GM15510 (cell line): ENCODE measurements around the gene KLHDC4.

Experiments
- POLR2A ChIP-seq: IDR thresholded peaks from 3 replicates; pipeline ENCODE4 v1.6.1; 2011; ENCODE audit warnings: borderline replicate concordance; ENCODE audit not compliant: insufficient read length; ENCODE audit errors: extremely low read depth

KLHDC4 gene

DNA sequence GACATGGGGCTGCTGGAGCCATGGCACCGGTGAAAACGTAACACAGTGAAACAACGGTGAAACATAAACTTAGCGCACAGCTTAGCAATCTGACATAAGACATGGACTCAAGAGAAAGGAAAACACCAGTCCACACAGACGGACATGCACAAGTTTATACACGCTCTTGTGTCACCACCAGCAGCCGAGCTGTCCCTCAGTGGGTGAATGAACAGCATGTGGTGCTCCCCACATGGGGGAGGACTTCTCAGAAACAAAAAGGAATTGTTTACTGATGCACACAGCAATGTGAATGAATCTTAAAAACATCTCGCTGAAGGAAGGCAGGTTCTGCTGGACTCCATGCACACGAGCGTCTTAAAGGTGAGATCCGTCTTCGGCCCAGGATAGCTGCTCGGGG lies 34.2 kb downstream of the KLHDC4 start:
- TF ChIP-seq POLR2A = no peak

DNA sequence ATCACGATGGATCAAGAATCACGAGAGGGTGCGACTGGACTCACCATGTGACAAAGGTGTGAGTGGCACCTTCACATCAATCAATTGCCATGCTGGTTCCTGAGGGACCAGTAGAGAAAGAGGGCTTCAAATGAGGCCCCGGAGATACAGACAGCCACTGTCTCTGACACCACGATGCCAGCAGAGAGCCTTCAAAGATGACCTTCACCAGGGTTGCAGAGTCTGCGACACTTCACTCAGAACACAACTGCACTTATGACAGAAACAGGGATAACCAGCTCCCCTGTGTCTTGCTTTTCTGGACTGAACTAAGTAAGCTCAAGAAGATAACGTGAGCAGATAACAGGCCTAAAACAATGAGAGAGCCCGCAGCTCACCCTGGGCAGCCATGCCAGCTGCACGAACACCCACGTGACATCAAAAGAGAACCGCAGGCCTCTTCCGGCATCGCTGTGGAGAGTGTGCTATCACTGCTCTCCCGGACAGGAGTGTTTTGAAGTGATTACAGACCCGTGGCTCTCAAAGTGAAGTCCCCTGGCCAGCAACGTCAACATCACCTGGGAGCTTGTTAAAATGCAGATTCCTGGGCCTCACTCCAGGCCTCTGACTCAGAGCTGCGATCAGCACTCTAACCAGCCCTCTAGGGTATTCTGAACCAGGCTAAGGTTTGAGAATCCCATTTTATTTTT lies 36.4 kb downstream of the KLHDC4 start:
- no peak for TF ChIP-seq POLR2A

DNA sequence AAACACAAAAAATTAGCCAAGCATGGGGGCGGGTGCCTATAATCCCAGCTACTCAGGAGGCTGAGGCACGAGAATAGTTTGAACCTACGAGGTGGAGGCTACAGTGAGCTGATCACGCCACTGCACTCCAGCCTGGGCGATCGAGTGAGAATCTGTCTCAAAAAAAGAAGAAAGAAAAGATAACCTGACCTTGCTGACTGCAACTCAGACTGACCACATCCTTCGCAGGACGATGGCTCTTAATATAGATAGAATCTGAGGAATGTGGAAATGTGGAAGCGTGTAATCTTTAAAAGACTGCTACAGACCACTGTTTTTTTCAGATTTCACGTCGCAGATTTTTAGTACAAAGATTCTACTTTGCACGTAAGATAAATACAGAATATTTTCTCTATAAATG lies 37.8 kb downstream of the KLHDC4 start:
- no peak for TF ChIP-seq POLR2A

DNA sequence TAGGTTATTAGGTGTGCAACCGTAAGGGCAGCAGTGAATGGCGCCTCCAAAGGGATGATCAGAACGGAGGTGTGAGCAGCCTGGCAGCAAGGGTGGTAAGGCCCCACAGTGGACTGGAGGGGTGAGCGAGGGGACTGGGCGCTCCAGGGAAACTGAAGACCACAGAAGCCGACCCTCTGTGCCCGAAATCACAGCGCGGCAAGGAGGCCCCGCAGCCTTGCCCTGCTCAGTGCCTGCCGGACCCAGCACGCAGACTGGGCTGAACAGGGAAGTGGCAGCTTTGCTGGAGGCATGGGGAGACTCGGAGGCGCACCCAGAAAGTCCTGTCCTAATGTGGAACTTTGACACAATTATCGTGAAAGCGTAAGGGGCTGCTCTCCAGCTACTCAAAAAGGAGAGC lies 38.4 kb downstream of the KLHDC4 start:
- TF ChIP-seq POLR2A = no peak

DNA sequence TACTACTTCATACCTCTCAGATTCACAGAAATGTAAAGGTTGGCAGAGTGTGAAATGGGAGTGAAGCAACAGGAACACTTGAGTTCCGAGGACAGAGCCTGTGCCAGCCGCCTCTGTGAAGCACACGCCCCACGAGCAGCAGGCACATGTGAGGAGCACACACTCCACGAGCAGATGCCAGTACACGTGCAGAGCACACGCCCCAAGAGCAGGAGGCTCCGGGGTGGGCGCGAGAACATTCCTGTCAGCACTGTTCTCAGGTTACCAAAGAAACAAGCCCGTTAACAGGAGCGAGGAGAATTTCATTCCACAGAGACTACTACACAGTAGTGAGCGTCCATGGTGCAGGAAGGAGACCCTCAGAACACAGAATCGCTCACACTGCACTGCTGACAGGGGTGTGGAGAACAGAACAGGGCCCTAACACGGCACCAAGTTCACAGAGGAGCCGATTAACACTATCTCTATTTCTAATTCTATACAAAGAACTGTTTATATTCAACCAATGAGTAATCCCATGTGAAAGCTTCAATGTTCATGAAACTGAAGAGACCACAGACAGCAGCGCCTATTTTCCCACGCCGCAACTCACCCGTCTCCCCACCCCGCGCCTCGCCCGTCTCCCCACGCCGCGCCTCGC lies 40.1 kb downstream of the KLHDC4 start:
- TF ChIP-seq POLR2A = no peak

DNA sequence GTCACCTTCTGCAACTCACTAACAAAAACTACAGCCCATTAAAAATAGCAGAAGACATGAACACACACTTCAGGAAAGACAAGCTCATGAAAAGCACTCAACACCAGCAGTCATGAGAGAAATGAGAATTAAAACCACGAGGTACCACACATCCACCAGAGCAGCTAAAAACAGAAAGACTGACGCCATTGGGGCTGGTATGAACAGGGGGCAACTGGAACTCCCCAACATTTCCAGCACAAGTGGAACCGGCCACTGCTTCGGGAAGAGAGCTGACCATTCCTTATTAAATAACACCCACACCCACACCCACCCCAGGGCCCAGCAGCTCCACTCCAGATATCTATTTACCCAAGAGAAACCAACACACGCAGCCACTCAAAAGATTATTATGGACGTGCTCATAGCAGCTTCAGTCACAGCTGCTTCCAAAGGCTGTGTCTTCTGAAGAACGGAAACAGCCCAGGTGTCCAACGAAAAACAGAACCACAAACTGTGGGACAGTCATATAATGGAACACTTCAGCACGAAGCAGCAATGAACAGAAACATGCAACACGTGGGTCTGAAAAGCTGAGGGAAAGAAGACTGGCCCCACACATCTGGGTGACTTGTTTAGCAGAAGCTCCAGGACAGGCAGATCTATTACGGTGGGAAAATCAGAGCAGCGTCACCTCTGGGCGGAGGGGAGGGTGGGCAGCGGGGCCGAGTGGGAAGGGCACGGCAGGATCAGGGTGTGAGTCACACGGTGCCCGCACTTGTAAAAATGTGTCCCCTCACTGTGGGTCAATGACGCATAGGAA lies 41.1 kb downstream of the KLHDC4 start:
- TF ChIP-seq POLR2A = no peak

DNA sequence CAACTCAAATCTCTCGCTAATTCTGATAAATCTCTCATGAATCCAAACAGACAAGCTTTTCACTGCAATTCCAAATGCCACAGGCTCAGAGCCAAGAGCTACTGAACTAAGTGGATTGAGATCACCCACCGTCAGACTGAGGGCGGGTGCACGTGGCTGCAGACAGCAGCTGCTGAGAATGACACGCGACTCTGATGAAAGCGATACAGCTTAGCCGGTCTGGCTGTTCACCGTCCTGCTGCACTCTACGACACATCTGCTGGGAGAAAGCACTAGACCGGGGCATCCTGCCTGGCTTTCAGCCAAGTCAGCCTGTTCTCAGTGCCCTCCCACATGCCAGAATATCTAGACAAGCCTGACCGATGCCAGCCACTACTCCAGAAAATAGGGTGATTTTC lies 42.6 kb downstream of the KLHDC4 start:
- TF ChIP-seq POLR2A = no peak

DNA sequence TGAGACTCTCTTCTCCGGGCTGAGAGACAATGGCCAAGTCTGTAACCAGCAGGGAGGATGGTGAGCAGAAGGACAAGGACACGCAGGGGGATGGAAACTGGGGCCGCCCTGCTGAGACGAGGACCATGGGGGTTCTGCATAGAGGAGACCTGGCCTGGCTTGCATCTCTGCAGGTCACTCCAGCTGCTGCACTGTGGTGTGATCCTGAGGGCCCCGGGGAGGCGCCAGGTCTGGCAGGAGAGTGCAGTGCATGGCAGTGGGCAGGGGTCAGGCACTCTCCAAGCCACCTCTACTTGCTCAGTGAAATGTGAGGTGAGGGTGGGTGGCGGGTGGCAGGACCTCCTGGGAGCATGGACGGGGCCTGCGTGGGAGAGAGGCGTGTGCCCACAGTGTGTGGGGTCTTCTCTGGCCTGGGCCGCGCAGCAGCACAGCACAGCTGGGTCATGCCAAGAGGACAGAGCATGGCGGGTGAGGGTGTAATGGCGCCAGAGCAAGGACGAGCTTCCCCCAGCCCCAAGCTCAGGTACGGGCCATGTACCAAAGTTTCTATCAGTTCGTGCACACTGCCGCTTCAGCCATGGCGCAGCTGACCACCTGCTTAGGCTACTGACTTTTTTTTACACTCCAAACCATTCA lies 43.1 kb downstream of the KLHDC4 start:
- TF ChIP-seq POLR2A = no peak

DNA sequence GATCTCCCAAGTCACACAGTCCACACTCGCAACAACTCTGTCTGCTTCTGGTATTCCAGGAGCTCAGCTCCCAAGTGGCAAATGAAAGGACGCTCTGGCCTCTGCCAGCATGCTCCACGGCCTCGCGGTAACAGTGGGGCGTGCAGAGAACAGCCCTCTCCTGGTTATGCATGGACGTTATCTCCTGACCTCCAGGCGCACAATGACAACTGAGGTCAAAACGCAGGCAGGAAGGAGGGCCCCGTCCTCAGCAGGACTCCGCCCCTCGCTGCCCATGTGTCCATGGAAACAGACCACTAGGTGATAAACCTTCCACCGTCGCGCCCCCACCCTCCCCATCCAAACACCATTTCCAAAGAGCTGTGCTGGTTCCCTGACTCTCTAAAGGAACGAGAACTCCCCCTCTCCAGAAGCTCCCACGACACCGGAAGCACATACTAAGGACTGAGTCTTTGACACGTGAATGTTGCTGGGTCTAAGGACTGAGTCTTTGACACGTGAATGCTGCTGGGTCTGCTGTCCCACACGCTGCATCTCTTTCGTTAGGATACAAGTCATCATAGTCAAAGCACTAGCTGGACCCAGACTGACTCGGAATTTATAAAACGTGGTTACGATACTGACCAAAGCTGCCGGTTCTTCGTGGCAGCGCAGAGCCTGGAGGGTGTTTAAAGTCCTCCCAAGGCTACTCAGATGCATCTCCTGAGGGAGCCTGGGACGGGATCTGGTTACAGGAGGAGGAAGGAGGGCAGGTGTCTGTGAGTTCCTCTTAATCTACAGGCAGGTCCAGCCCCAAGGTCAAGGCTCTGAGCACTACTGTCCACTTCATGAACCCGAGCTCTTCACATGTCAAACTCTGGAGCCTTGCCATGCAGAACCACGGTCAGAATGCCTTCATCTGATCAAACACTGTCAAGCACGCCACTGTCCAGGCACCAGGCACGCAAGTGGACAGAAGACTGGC lies 43.9 kb downstream of the KLHDC4 start:
- TF ChIP-seq POLR2A = no peak

DNA sequence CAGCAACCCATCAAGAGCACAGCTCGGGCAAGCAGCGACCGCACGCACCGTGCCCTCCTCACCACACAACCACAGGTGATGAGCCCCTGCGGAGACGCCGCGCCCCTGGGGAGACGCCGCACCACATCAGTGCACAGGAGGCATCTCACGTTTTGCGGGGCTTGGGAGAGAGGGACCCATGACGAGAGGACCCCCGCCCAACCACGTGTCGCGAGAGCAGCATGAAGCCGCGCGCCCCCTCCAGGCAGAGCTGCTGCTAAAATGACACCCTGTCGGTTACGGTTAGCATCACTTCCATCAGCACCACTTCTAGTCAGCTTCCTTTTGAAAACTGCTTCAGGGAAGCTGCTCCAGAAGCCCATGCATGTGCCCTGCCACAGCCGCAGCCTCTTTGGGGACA lies 45.3 kb downstream of the KLHDC4 start:
- TF ChIP-seq POLR2A = no peak

DNA sequence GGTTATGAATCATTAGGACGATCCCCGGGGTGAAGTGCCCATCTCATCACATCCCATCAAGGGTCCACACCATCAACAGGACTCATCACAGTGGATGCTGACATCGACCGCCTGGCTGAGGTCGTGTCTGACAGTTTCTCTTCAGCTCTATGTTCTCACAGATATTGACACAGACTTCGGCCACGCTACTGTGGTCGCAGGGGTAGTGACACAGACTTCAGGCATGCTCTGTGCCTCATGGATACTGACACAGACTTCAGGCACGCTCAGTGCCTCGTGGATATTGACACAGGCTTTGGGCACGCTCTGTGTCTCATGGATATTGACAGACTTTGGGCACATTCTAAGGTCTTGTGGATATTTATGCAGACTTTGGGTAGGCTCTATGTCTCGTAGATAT lies 50.1 kb downstream of the KLHDC4 start:
- TF ChIP-seq POLR2A = no peak

DNA sequence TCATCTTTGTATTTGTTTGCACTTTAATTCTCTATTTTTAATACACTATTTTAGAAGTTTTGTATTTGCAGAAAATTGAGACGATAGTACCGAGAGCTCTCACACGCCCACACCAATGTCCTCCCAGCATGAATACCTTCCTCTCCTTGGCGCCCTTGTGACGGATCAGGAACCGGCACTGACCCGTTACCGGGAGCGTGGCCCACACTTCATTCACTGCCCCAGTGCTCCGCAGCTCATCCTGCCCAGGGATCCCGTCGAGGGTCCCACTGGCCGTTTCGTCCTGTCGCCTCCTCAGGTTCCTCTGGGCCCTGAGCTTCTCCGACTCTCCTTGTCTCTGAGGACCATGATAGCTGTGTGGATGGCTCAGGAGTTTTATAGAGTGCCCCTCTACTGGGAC lies 50.6 kb downstream of the KLHDC4 start:
- no peak for TF ChIP-seq POLR2A

DNA sequence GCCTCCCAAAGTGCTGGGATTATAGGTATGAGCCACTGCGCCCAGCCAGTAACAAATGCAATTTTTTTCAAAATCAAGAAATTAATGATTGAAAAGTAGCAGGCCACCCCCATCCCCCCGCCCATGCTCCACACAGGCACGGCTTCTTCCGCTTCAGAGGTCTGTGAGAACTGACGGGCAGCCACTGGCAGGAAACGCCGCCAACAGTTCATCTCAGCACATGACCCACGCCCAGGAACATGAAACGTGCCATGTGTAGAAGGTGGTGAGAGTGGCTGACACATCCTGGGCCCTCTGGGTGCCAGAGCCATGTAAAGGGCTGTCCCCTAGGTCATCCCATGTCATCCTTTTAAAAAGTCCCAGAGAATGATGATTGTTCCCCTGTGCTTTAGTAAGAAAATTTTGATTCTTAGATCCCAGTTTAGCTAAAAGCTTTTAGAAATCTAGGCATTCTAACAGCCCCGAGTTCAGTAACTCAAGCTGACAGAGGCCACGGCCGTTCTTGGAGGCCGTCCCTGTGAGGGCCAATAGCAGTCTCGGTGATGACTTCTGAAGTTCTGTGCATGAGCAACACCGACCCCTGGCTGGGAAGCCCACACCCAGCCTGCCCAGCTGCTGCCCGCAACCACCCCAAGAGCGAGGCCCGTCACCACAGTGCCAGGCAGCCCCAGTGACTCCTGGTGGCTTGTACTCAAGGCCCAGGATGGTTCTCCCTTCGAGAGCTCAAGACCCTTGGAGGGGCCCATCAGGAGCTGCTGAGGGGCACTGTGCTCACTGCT lies 52.1 kb downstream of the KLHDC4 start:
- TF ChIP-seq POLR2A = no peak
